Measurements from ENCODE around the gene CHD2. TPM values are rescaled to one million over a fixed set of nuclear protein-coding genes. Genes with fewer than 3 reads are reported as not detected.
A peak's percentile ranks its signal among the peaks of the same experiment; 100 is the strongest.

Gene CHD2
- polyA plus RNA-seq, 1 experiment = 38.2 TPM

- POLR2A ChIA-PET = interaction anchor here (0.5 to 1.4 kb wide), 5 partner anchors 19 to 113 kb away, joined by 3 to 9 read pairs (median 3); no protein-coding TSS in a partner anchor
- H3K4me3 ChIP-seq (ENCODE audit: low read depth, low read length) = peak overlapping the region; percentile 43
- CTCF ChIA-PET = interaction anchor here (1.6 to 2.9 kb wide), 2 partner anchors 95 to 107 kb away, joined by 5 to 13 read pairs; no protein-coding TSS in a partner anchor
- peak; percentile 90 for DNase-seq (ENCODE audit: low read depth)
- no peak for TF ChIP-seq CTCF (IDR thresholded peaks at IDR 0.05; ENCODE audit: insufficient read depth, low read depth, low read length)
- H3K27me3 ChIP-seq (ENCODE audit: control insufficient read depth, insufficient read depth, low read length) = no peaks in the 10 kb centered on the region
- H3K36me3 ChIP-seq (ENCODE audit: control insufficient read depth, insufficient read depth, low read length) = no peaks in the 10 kb centered on the region
These were observed 4.0 kb downstream of the CHD2 start for GRCh38 chr15:92903966-92904721.

- POLR2A ChIA-PET = interaction anchor here (0.6 kb wide), 1 partner anchor 103 kb away, joined by 3 read pairs; no protein-coding TSS in a partner anchor
- TF ChIP-seq CTCF (IDR thresholded peaks at IDR 0.05; ENCODE audit: insufficient read depth, low read depth, low read length) = no peak
These were observed 4.8 kb downstream of the CHD2 start for GRCh38 chr15:92904722-92905571.

GRCh38 chr15:92906020-92906419 lies 5.9 kb downstream of the CHD2 start:
- no peak for DNase-seq (ENCODE audit: low read depth)
- ChIA-PET CTCF (interaction anchor here (0.6 to 1.6 kb wide), 4 partner anchors 14 to 96 kb away, joined by 3 read pairs; no protein-coding TSS in a partner anchor), POLR2A (no interaction called here)
- Histone ChIP-seq H3K4me3 (ENCODE audit: low read depth, low read length) (no peak overlapping the region), H3K27me3 (ENCODE audit: control insufficient read depth, insufficient read depth, low read length) (no peaks in the 10 kb centered on the region), H3K36me3 (ENCODE audit: control insufficient read depth, insufficient read depth, low read length) (peaks cover 4% of the 10 kb centered on the region; the same call in 1 of the 2 replicates)
- TF ChIP-seq CTCF (IDR thresholded peaks at IDR 0.05; ENCODE audit: insufficient read depth, low read depth, low read length) = no peak

More at GRCh38 chr15:92904722-92905571, 4.8 kb downstream of the CHD2 start:
- DNase-seq (ENCODE audit: low read depth) = no peak
- CTCF ChIA-PET = interaction anchor here (1.6 kb wide), 2 partner anchors 73 to 108 kb away, joined by 3 to 5 read pairs; no protein-coding TSS in a partner anchor
- Histone ChIP-seq H3K36me3 (ENCODE audit: control insufficient read depth, insufficient read depth, low read length) (no peaks in the 10 kb centered on the region), H3K4me3 (ENCODE audit: low read depth, low read length) (peak overlapping the region; percentile 43), H3K27me3 (ENCODE audit: control insufficient read depth, insufficient read depth, low read length) (no peaks in the 10 kb centered on the region)

GRCh38 chr15:92906563-92907081 lies 6.5 kb downstream of the CHD2 start:
- no peak for TF ChIP-seq CTCF (IDR thresholded peaks at IDR 0.05; ENCODE audit: insufficient read depth, low read depth, low read length)
- CTCF ChIA-PET = interaction anchor here (0.8 to 3.6 kb wide), 4 partner anchors 9 to 98 kb away, joined by 3 to 36 read pairs (median 4); no protein-coding TSS in a partner anchor
- DNase-seq (ENCODE audit: low read depth) = no peak
- H3K27me3 ChIP-seq (ENCODE audit: control insufficient read depth, insufficient read depth, low read length) = no peaks in the 10 kb centered on the region
- peaks cover 4% of the 10 kb centered on the region; the same call in 1 of the 2 replicates for H3K36me3 ChIP-seq (ENCODE audit: control insufficient read depth, insufficient read depth, low read length)
- POLR2A ChIA-PET = interaction anchor here (0.6 to 2.5 kb wide), 2 partner anchors 24 kb away, joined by 4 to 9 read pairs; no protein-coding TSS in a partner anchor
- no peak overlapping the region for H3K4me3 ChIP-seq (ENCODE audit: low read depth, low read length)

All from BJ (cell line).